PC-3 (cell line): ENCODE results near the gene ZNF20.

Experiments
- CTCF ChIP-seq: fragments of 300-600 bp; sonication (generic); conservative IDR thresholded peaks from 2 replicates; pipeline ENCODE4 v1.5.1; 2017; ENCODE audit warnings: antibody characterized with exemption, low read depth, mild to moderate bottlenecking, low read length
- EZH2phosphoT487 ChIP-seq: fragments of 300-600 bp; sonication (generic); IDR thresholded peaks from 2 replicates; pipeline ENCODE4 v1.6.1; 2018; ENCODE audit warnings: mild to moderate bottlenecking, antibody characterized with exemption, low read length, borderline replicate concordance

GRCh38 chr19:12139885-12140544, at the start of gene ZNF20:
- TF ChIP-seq CTCF = no peak
- no peak for TF ChIP-seq EZH2phosphoT487
